Hepatocyte (in vitro differentiated cells): Measurements from ENCODE around the gene SH3GL2. TPM values are rescaled to one million over a fixed set of nuclear protein-coding genes. Genes with fewer than 3 reads are reported as not detected.
A peak's percentile ranks its signal among the peaks of the same experiment; 100 is the strongest.

Source experiments
- DNase-seq: peaks from one replicate; pipeline ENCODE4 v3.0.0-alpha.2; 2016; ENCODE audit warnings: low spot score
- H2AFZ ChIP-seq: fragments of 200-600 bp; sonication (generic); 2 replicates; pipeline ENCODE4 v1.6.0; 2016; ENCODE audit warnings: antibody characterized with exemption, mild to moderate bottlenecking
- H3K27ac ChIP-seq: fragments of 200-600 bp; sonication (generic); 2 replicates; pipeline ENCODE4 v1.5.1; 2016; ENCODE audit warnings: mild to moderate bottlenecking
- H3K27me3 ChIP-seq: fragments of 200-600 bp; sonication (generic); 2 replicates; pipeline ENCODE4 v1.6.1; 2016
- H3K36me3 ChIP-seq: fragments of 200-600 bp; sonication (generic); replicated peaks from 2 replicates; pipeline ENCODE4 v1.5.1; 2016; ENCODE audit warnings: low read depth; ENCODE audit not compliant: insufficient read depth
- H3K4me1 ChIP-seq: fragments of 200-600 bp; sonication (generic); 2 replicates; pipeline ENCODE4 v1.5.1; 2016; ENCODE audit warnings: mild to moderate bottlenecking, moderate library complexity; ENCODE audit not compliant: insufficient read depth
- H3K4me2 ChIP-seq: fragments of 200-600 bp; sonication (generic); 2 replicates; pipeline ENCODE4 v1.6.0; 2016
- H3K4me3 ChIP-seq: fragments of 200-600 bp; sonication (generic); 2 replicates; pipeline ENCODE4 v1.5.1; 2016; ENCODE audit warnings: mild to moderate bottlenecking
- H3K79me2 ChIP-seq: fragments of 200-600 bp; sonication (generic); 2 replicates; pipeline ENCODE4 v1.6.0; 2017; ENCODE audit warnings: mild to moderate bottlenecking
- H3K9me2 ChIP-seq: fragments of 200-600 bp; sonication (generic); replicated peaks from 2 replicates; pipeline ENCODE4 v1.6.0; 2017; ENCODE audit warnings: mild to moderate bottlenecking; ENCODE audit not compliant: insufficient read depth
- H3K9me3 ChIP-seq: fragments of 200-600 bp; sonication (generic); 2 replicates; pipeline ENCODE4 v1.5.1; 2016; ENCODE audit warnings: low read depth, mild to moderate bottlenecking
- H4K20me1 ChIP-seq: fragments of 200-600 bp; sonication (generic); 2 replicates; pipeline ENCODE4 v1.6.0; 2016; ENCODE audit warnings: mild to moderate bottlenecking; ENCODE audit not compliant: insufficient read depth, poor library complexity, severe bottlenecking
- CTCF ChIP-seq: fragments of 200-600 bp; sonication (generic); IDR thresholded peaks from 2 replicates; pipeline ENCODE4 v1.5.1; 2016; ENCODE audit warnings: antibody characterized with exemption, mild to moderate bottlenecking; ENCODE audit not compliant: poor library complexity
- EZH2 ChIP-seq: fragments of 200-600 bp; sonication (generic); IDR thresholded peaks from 2 replicates; pipeline ENCODE4 v1.6.1; 2016; ENCODE audit warnings: antibody characterized with exemption, mild to moderate bottlenecking, borderline replicate concordance
- EZH2phosphoT487 ChIP-seq: fragments of 200-600 bp; sonication (generic); IDR thresholded peaks from one replicate; pipeline ENCODE4 v1.6.1; 2018; ENCODE audit warnings: antibody characterized with exemption, mild to moderate bottlenecking, low read depth, moderate library complexity; ENCODE audit not compliant: unreplicated experiment, severe bottlenecking
- WGBS: methylation state at CpG from one replicate; pipeline ENCODE4 v1.1.6; 2016; ENCODE audit warnings: low lambda C conversion rate; ENCODE audit errors: missing lambda C conversion rate; 5-methylcytosine and 5-hydroxymethylcytosine counted together
- polyA plus RNA-seq: library from polyadenylated mRNA; unstranded; fragments of >200 nt; fragmentation: Nextera tagmentation; extraction: Ambion mirVana; gene quantifications from 2 replicates; pipeline ENCODE4 v1.2.1, GENCODE V29; 2016
- total RNA-seq: library from RNA; depleted of rRNA; stranded (reverse); fragments of >200 nt; gene quantifications from 2 replicates; pipeline ENCODE4 v1.2.3, GENCODE V29; 2014

SH3GL2 gene
- total and polyA plus RNA-seq, 2 experiments from 2014 or later: 2.8 to 5.8 TPM

GRCh38 chr9:17810728-17811571 lies 232.1 kb downstream of the SH3GL2 start:
- H3K27ac ChIP-seq: no peak overlapping the region
- H3K4me1 ChIP-seq: peaks cover 3% of the 10 kb centered on the region
- H3K27me3 ChIP-seq: peaks cover 10% of the 10 kb centered on the region
- no peak overlapping the region for H3K4me2 ChIP-seq
- peak; percentile 94 for TF ChIP-seq CTCF
- no peak for TF ChIP-seq EZH2phosphoT487
- no peak for TF ChIP-seq EZH2
- no peaks in the 10 kb centered on the region for H3K79me2 ChIP-seq
- DNase-seq: peak; percentile 90
- H3K36me3 ChIP-seq: no peaks in the 10 kb centered on the region
- no peak overlapping the region for H3K4me3 ChIP-seq
- WGBS: 32% methylated on average over 13 of the region's 13 CpGs
- H3K9me2 ChIP-seq: no peaks in the 10 kb centered on the region
- H2AFZ ChIP-seq: no peak overlapping the region
- H4K20me1 ChIP-seq: no peaks in the 10 kb centered on the region
- no peaks in the 10 kb centered on the region for H3K9me3 ChIP-seq

- Histone ChIP-seq H3K9me3 (no peaks in the 10 kb centered on the region), H3K4me2 (no peak overlapping the region), H2AFZ (no peak overlapping the region), H3K36me3 (no peaks in the 10 kb centered on the region), H3K9me2 (no peaks in the 10 kb centered on the region), H3K4me3 (no peak overlapping the region), H3K27me3 (peaks cover 10% of the 10 kb centered on the region), H3K4me1 (peaks cover 3% of the 10 kb centered on the region), H3K79me2 (no peaks in the 10 kb centered on the region), H3K27ac (no peak overlapping the region), H4K20me1 (no peaks in the 10 kb centered on the region)
- 93% methylated on average over 4 of the region's 4 CpGs for WGBS
- DNase-seq: no peak
- TF ChIP-seq CTCF (no peak), EZH2phosphoT487 (no peak), EZH2 (no peak)
Measured at GRCh38 chr9:17813798-17814197, 234.9 kb downstream of the SH3GL2 start.

GRCh38 chr9:17816431-17817027 lies 237.7 kb downstream of the SH3GL2 start:
- no peak overlapping the region for H3K27ac ChIP-seq
- no peaks in the 10 kb centered on the region for H3K36me3 ChIP-seq

More at GRCh38 chr9:17816431-17817027, 237.7 kb downstream of the SH3GL2 start:
- no peak overlapping the region for H3K4me2 ChIP-seq
- no peaks in the 10 kb centered on the region for H3K9me2 ChIP-seq
- no peaks in the 10 kb centered on the region for H3K9me3 ChIP-seq
- TF ChIP-seq EZH2phosphoT487 (no peak), CTCF (no peak), EZH2 (no peak)
- H4K20me1 ChIP-seq: no peaks in the 10 kb centered on the region
- H3K79me2 ChIP-seq: no peaks in the 10 kb centered on the region
- H3K27me3 ChIP-seq: peaks cover 10% of the 10 kb centered on the region
- no peak for DNase-seq
- WGBS: 42% methylated on average over 1 of the region's 1 CpG
- H3K4me3 ChIP-seq: no peak overlapping the region
- H2AFZ ChIP-seq: no peak overlapping the region
- H3K4me1 ChIP-seq: peaks cover 3% of the 10 kb centered on the region
